Measurements from ENCODE around the gene CWC15. TPM values are rescaled to one million over a fixed set of nuclear protein-coding genes. Genes with fewer than 3 reads are reported as not detected.

Gene CWC15
- total RNA-seq, 1 experiment from 2014 or later, result 58.9 TPM

DNA sequence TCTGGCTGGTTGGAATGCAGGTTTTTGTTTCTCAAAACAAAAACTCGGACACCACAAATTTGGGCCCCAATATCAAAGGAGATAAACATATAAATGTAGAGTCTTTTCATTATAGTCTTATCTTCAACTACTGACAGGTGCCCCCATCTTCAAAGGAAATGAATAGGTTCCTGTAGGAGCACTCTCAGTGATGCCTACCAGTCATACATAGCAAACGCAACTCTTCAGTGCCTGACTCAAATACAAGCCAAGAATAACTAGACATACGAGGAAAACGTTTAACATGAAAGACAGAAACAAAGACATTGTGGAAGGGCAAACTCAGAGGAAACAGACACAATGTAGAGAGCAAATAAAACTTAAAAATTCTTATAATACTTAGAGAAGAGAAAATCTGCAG lies 14.0 kb upstream of the CWC15 start:
- intact Hi-C loops (cut with micrococcal nuclease; ENCODE audit: unreplicated experiment) (no loop called here), in situ Hi-C loops (cut with HindIII; ENCODE audit: low pct_unique_long_range_greater_than_20kb, low sequenced_read_pairs) (no loop called here)
- CTCF ChIA-PET, result no interaction called here
- TF ChIP-seq POLR2AphosphoS5 (IDR thresholded peaks at IDR 0.05; ENCODE audit: low read depth, low read length) (no peak), TCF7L2 (IDR thresholded peaks at IDR 0.05; ENCODE audit: low read depth, low read length) (no peak), REST (IDR thresholded peaks at IDR 0.05; ENCODE audit: insufficient read depth in 1 of 2, low read depth in 2 of 2, low read length in 1 of 2) (no peak), SIN3A (IDR thresholded peaks at IDR 0.05; ENCODE audit: borderline replicate concordance, insufficient read depth, low read depth, low read length) (no peak), CTCF (IDR thresholded peaks at IDR 0.05) (no peak)
- POLR2A ChIA-PET, result no interaction called here
- Histone ChIP-seq H3K4me1 (ENCODE audit: control insufficient read depth, insufficient read depth, low read length) (no peaks in the 10 kb centered on the region), H3K4me3 (ENCODE audit: low read depth in 2 of 2, low read length in 2 of 2) (no peak overlapping the region), H3K27ac (ENCODE audit: low read length) (no peak overlapping the region), H3K9me3 (ENCODE audit: control insufficient read depth, insufficient read depth, low read depth, low read length) (no peaks in the 10 kb centered on the region), H3K36me3 (ENCODE audit: control insufficient read depth, insufficient read depth, low read length) (no peaks in the 10 kb centered on the region), H3K27me3 (ENCODE audit: control insufficient read depth, insufficient read depth, low read length) (peaks cover 16% of the 10 kb centered on the region)
- no peak for ATAC-seq
- no peak for DNase-seq (ENCODE audit: low read depth, low spot score)
- BruUV-seq (replicated peaks), result no TSS peak

DNA sequence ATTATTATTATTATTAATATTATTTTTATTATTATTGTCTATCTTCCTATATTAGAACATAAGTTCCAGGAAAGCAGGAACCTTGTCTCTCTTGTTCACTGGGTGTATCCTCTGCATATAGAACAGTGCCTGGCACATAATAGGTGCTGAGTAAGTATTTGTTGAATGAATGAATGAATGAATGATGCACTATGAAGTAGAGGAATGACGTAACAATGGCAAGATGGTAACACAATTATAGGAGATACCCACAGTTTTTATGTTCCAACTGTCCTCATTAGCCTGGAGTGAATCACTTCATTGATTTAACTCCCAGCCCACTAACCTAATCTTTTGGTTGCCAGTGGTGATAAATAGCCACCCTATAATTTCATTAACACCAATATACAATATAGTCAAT lies 2.2 kb upstream of the CWC15 start:
- Histone ChIP-seq H3K27ac (ENCODE audit: low read length) (no peak overlapping the region), H3K9me3 (ENCODE audit: control insufficient read depth, insufficient read depth, low read depth, low read length) (no peaks in the 10 kb centered on the region), H3K27me3 (ENCODE audit: control insufficient read depth, insufficient read depth, low read length) (no peaks in the 10 kb centered on the region), H3K4me3 (ENCODE audit: low read depth in 2 of 2, low read length in 2 of 2) (no peak overlapping the region), H3K36me3 (ENCODE audit: control insufficient read depth, insufficient read depth, low read length) (peaks cover 16% of the 10 kb centered on the region), H3K4me1 (ENCODE audit: control insufficient read depth, insufficient read depth, low read length) (peaks cover 10% of the 10 kb centered on the region; the same call in 1 of the 2 replicates)
- TF ChIP-seq CTCF (IDR thresholded peaks at IDR 0.05) (no peak), SIN3A (IDR thresholded peaks at IDR 0.05; ENCODE audit: borderline replicate concordance, insufficient read depth, low read depth, low read length) (no peak), TCF7L2 (IDR thresholded peaks at IDR 0.05; ENCODE audit: low read depth, low read length) (no peak), POLR2AphosphoS5 (IDR thresholded peaks at IDR 0.05; ENCODE audit: low read depth, low read length) (no peak), REST (IDR thresholded peaks at IDR 0.05; ENCODE audit: insufficient read depth in 1 of 2, low read depth in 2 of 2, low read length in 1 of 2) (no peak)
- ATAC-seq (no peak), DNase-seq (ENCODE audit: low read depth, low spot score) (no peak)
- BruUV-seq (replicated peaks), result no TSS peak
- ChIA-PET CTCF (no interaction called here), POLR2A (no interaction called here)
- in situ Hi-C loops (cut with HindIII; ENCODE audit: low pct_unique_long_range_greater_than_20kb, low sequenced_read_pairs) (no loop called here), intact Hi-C loops (cut with micrococcal nuclease; ENCODE audit: unreplicated experiment) (loop anchor here (10.0 kb wide), 1 partner anchor 179 kb away; no protein-coding TSS in a partner anchor)

All from Panc1 (cell line).